Breast epithelium (tissue), 3 donors: ENCODE measurements around the gene MAPRE3.

Experiments used
- POLR2A ChIP-seq: fragments of 450-650 bp; IDR thresholded peaks from one replicate; pipeline ENCODE4 v1.6.1; 2016; ENCODE audit warnings: antibody characterized with exemption, mild to moderate bottlenecking, moderate library complexity
- TF ChIP-seq, protein P1 (sequence below), 3 donors: fragments of 450-650 bp; IDR thresholded peaks; one replicate each; pipeline ENCODE4 v1.5.1; 2016 to 2017; ENCODE audit warnings: antibody characterized with exemption in 3 of 3, mild to moderate bottlenecking in 3 of 3, moderate library complexity in 3 of 3

- TF ChIP-seq, protein P1, sequence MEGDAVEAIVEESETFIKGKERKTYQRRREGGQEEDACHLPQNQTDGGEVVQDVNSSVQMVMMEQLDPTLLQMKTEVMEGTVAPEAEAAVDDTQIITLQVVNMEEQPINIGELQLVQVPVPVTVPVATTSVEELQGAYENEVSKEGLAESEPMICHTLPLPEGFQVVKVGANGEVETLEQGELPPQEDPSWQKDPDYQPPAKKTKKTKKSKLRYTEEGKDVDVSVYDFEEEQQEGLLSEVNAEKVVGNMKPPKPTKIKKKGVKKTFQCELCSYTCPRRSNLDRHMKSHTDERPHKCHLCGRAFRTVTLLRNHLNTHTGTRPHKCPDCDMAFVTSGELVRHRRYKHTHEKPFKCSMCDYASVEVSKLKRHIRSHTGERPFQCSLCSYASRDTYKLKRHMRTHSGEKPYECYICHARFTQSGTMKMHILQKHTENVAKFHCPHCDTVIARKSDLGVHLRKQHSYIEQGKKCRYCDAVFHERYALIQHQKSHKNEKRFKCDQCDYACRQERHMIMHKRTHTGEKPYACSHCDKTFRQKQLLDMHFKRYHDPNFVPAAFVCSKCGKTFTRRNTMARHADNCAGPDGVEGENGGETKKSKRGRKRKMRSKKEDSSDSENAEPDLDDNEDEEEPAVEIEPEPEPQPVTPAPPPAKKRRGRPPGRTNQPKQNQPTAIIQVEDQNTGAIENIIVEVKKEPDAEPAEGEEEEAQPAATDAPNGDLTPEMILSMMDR (IDR thresholded peaks at IDR 0.05) = no peak
- no peak for TF ChIP-seq POLR2A
Observed at GRCh38 chr2:27001950-27002349, 31.5 kb downstream of the MAPRE3 start.
